HEK293T (cell line): ENCODE measurements around the gene DMC1.

Experiments used
- CTCF ChIA-PET: fragments of 350-600 bp; formaldehyde crosslinking; extraction: SDS; loops from one replicate; lab custom pipeline; 2021; ENCODE audit warnings: antibody characterized with exemption, inconsistent platforms; lab: Yijun Ruan, JAX
- POLR2A ChIA-PET: fragments of 350-600 bp; formaldehyde crosslinking; extraction: SDS; loops from one replicate; lab custom pipeline; 2020; ENCODE audit warnings: antibody characterized with exemption, inconsistent platforms; lab: Yijun Ruan, JAX
- DNase-seq: peaks from one replicate; pipeline ENCODE4 v3.0.0; 2012; ENCODE audit warnings: mixed read lengths; ENCODE audit errors: extremely low spot score
- ARNT ChIP-seq: fragments of 450-650 bp; IDR thresholded peaks from 2 replicates; pipeline ENCODE4 v1.6.1; 2017; ENCODE audit warnings: mild to moderate bottlenecking
- BHLHE40 ChIP-seq: fragments of 450-650 bp; IDR thresholded peaks from 2 replicates; pipeline ENCODE4 v1.6.1; 2016; ENCODE audit warnings: mild to moderate bottlenecking, moderate library complexity, borderline replicate concordance
- CTBP1 ChIP-seq: fragments of 450-650 bp; IDR thresholded peaks from 2 replicates; pipeline ENCODE4 v1.6.1; 2016; ENCODE audit warnings: borderline replicate concordance
- ELF4 ChIP-seq: fragments of 450-650 bp; IDR thresholded peaks from 2 replicates; pipeline ENCODE4 v1.6.1; 2017; ENCODE audit warnings: antibody characterized with exemption
- FOXA1 ChIP-seq: fragments of 450-650 bp; IDR thresholded peaks from 2 replicates; pipeline ENCODE4 v1.6.1; 2016; ENCODE audit warnings: mild to moderate bottlenecking
- FOXK2 ChIP-seq: fragments of 450-650 bp; IDR thresholded peaks from 2 replicates; pipeline ENCODE4 v1.6.1; 2016; ENCODE audit warnings: mild to moderate bottlenecking
- FOXM1 ChIP-seq: fragments of 450-650 bp; IDR thresholded peaks from 2 replicates; pipeline ENCODE4 v1.6.1; 2017; ENCODE audit warnings: mild to moderate bottlenecking, borderline replicate concordance
- HDGF ChIP-seq: fragments of 450-650 bp; IDR thresholded peaks from 2 replicates; pipeline ENCODE4 v1.6.1; 2017; ENCODE audit warnings: antibody characterized with exemption, borderline replicate concordance
- L3MBTL2 ChIP-seq: fragments of 450-650 bp; conservative IDR thresholded peaks from 2 replicates; pipeline ENCODE4 v1.6.1; 2016; ENCODE audit warnings: mild to moderate bottlenecking
- LEF1 ChIP-seq: fragments of 450-650 bp; IDR thresholded peaks from 2 replicates; pipeline ENCODE4 v1.6.1; 2017; ENCODE audit warnings: mild to moderate bottlenecking, borderline replicate concordance
- NFRKB ChIP-seq: fragments of 450-650 bp; IDR thresholded peaks from 2 replicates; pipeline ENCODE4 v1.6.1; 2016; ENCODE audit warnings: mild to moderate bottlenecking, moderate library complexity
- SP1 ChIP-seq: fragments of 450-650 bp; IDR thresholded peaks from 2 replicates; pipeline ENCODE4 v1.6.1; 2017
- SUZ12 ChIP-seq: fragments of 450-650 bp; IDR thresholded peaks from 2 replicates; pipeline ENCODE4 v1.6.1; 2016; ENCODE audit warnings: mild to moderate bottlenecking
- TARDBP ChIP-seq: fragments of 450-650 bp; IDR thresholded peaks from 2 replicates; pipeline ENCODE4 v1.6.1; 2016
- ZNF384 ChIP-seq: fragments of 450-650 bp; IDR thresholded peaks from 2 replicates; pipeline ENCODE4 v1.6.1; 2016
- TF ChIP-seq, protein P1 (sequence below): fragments of 450-650 bp; IDR thresholded peaks from 2 replicates; pipeline ENCODE4 v1.6.1; 2016

The DMC1 gene

DNA sequence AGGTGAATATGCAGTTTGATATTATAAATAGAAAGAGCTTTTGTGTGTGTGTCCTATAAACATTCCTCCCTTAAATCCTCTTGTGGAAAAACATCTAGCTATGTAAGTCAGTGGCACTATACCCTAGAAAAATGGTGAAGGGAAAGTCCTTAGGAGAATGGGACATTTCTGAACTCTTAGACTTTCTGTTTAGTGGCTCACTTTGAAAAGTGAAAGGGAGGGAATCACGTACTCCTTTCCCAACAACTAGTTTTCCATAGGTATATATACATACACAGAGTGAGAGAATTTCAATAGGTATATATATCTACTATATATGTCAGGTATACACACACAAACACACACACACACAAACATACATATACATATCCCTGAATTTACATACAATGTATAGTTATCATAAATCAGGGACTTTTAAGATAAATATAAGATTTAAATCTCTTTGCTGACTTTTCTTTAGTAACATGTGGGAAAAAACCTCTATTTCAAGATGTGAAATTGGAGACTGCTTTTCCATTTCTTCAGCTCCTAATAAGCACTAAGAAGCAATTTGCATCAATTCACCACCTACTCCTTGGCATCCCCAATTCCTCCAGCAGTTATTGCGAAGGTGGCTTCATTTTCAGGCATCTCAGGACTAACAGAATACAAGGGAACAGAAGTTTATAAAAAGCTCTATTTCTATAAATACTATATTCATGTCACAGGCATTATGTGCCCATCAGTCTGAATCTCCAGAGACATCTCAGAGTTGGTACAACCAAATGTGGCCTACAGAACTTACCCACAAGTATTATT, 50.3 kb downstream of the DMC1 start:
- TF ChIP-seq NFRKB = no peak
- no peak for TF ChIP-seq SP1
- TF ChIP-seq BHLHE40 = no peak
- TF ChIP-seq CTBP1 = no peak
- TF ChIP-seq FOXM1 = no peak
- no peak for TF ChIP-seq L3MBTL2
- TF ChIP-seq TARDBP = no peak
- TF ChIP-seq ELF4 = no peak
- TF ChIP-seq, protein P1, sequence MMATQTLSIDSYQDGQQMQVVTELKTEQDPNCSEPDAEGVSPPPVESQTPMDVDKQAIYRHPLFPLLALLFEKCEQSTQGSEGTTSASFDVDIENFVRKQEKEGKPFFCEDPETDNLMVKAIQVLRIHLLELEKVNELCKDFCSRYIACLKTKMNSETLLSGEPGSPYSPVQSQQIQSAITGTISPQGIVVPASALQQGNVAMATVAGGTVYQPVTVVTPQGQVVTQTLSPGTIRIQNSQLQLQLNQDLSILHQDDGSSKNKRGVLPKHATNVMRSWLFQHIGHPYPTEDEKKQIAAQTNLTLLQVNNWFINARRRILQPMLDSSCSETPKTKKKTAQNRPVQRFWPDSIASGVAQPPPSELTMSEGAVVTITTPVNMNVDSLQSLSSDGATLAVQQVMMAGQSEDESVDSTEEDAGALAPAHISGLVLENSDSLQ = no peak
- no peak for TF ChIP-seq HDGF
- TF ChIP-seq SUZ12 = no peak
- TF ChIP-seq FOXA1 = no peak
- no peak for TF ChIP-seq FOXK2
- TF ChIP-seq LEF1 = no peak
- DNase-seq = no peak
- ChIA-PET POLR2A (no interaction called here), CTCF (no interaction called here)

DNA sequence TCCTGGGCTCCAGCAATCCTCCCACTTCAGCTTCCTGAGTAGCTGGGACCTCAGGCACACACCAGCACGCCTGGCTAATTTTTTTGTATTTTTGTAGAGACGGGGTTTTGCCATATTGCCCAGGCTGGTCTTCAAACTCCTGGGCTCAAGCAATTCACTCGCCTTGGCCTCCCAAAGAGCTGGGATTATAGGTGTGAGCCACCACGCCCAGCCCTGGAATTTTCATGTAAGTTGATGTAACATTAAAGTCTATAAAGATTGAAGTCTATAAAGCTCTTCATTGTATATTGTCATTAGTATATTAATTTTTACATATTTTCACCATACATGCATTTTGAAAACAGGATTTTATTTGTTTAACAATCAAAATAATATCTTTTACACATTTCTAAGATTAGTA, 51.4 kb downstream of the DMC1 start:
- POLR2A ChIA-PET = no interaction called here
- DNase-seq = no peak
- CTCF ChIA-PET = no interaction called here
- no peak for TF ChIP-seq HDGF
- no peak for TF ChIP-seq ZNF384
- TF ChIP-seq LEF1 = no peak
- TF ChIP-seq BHLHE40 = no peak
- TF ChIP-seq FOXK2 = no peak
- TF ChIP-seq, protein P1 = no peak
- TF ChIP-seq FOXA1 = no peak
- TF ChIP-seq FOXM1 = no peak
- TF ChIP-seq TARDBP = no peak
- no peak for TF ChIP-seq SUZ12
- no peak for TF ChIP-seq ELF4
- TF ChIP-seq ARNT = no peak
- TF ChIP-seq L3MBTL2 = no peak
- no peak for TF ChIP-seq SP1
- TF ChIP-seq CTBP1 = no peak
- TF ChIP-seq NFRKB = no peak

DNA sequence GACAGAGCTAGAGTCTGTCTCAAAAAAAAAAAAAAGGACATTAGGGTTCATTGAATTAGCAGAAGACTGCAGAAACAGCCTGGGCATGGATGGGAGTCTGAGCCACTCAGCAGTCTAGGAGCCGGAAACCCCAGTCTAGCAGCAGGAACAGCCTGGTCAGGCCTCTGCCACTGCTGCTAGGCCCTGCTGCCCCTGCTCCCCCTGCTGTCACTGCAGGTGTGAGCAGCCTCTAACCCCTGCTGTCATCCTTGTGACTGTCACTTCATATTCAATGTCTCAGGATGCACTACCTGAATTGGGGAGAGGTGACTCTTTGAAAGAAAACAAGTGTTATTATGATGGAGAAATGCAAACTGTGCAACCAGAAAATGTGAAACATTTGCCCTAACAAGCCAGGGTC, 56.9 kb downstream of the DMC1 start:
- DNase-seq = peak; percentile 45
- CTCF ChIA-PET = interaction anchor here (0.7 kb wide), 1 partner anchor 11 kb away, joined by 3 read pairs; no protein-coding TSS in a partner anchor
- POLR2A ChIA-PET = no interaction called here
- TF ChIP-seq NFRKB (no peak), LEF1 (no peak), FOXA1 (no peak), BHLHE40 (no peak), ARNT (no peak), FOXM1 (no peak), L3MBTL2 (no peak), SP1 (no peak), FOXK2 (no peak), SUZ12 (no peak), CTBP1 (no peak), HDGF (no peak), ZNF384 (no peak), ELF4 (no peak), TARDBP (no peak)
- TF ChIP-seq, protein P1 = no peak

DNA sequence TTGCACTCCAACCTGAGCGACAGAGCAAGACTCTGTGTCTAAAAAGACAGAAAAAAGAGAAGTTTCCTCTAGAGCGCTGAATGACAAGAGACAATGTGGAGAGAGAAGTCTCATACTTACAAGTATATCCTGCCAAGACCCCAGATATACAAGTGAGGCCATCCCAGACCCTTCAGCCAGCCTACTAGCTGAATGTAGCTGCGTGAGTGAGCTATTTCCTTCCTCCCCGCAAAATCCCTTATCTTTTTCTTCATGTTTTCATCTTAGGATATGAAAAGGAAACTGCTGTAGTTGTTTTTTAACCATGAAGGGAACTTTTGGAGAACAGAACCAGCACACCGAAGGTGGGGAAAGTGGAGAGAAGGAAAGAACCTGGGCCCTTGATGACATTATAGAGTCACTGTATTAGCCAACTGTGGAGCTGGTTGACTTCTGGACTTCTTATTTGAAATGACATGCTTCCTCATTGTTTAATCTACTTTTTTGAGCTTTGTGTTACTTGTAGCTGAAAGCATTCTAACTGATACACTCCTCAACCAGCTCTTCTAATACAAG, 59.5 kb downstream of the DMC1 start:
- no peak for DNase-seq
- POLR2A ChIA-PET = interaction anchor here (0.5 to 1.1 kb wide), 3 partner anchors 13 to 60 kb away, joined by 3 read pairs; partner anchors contain the start of gene DMC1

DNA sequence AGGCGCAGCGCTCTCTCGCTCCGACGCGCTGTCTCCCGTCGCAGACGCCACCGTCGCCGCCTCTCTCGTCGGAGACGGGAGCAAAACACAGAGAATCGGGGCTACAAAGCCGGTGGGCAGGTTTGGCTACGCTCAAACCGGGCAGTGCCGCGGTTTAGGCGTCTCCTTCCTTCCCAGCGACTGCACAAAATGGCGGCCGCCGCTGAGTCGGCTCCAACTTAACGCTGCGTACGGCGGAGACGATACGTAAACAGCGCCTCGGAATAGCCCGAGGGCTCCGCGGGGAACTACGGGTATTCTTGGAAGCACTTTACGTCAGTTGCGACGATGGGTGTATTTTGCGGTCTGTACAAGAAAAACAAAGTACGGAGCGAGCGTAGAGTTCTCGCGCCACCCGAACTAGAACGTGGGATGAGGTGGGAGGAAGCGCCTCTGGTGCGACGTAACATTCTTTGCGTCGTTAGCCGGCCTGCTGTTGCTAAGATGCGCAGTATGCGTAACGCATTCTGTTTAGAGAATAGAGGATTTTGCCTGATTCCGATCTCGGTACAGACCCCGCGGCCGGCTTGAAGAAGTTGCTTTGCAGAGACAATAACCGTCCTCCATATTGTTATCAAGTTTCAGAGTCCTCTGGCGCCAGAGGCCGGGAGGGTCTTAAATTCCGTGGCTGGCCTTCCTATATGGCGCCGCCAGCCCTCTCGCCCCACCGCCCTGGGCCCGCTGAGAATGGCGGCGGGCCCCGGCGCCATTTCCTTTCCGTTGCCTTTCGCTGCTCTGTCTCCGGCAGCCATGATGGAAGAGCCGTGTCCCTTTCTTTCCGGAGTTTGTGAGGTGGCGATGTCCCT, 63.6 kb downstream of the DMC1 start, which contains the start of gene DDX17:
DDX17 (minus strand) TSS at position 194 of the 845 bp plus-strand sequence.
- DNase-seq = peak; percentile 95
- CTCF ChIA-PET = no interaction called here
- TF ChIP-seq ELF4 = peak; percentile 43; the same call in 1 of the 2 replicates
- TF ChIP-seq, protein P1 = no peak
- no peak for TF ChIP-seq ARNT
- no peak for TF ChIP-seq FOXA1
- no peak for TF ChIP-seq LEF1
- TF ChIP-seq CTBP1 = no peak
- TF ChIP-seq SP1 = no peak
- TF ChIP-seq L3MBTL2 = no peak
- no peak for TF ChIP-seq ZNF384
- TF ChIP-seq TARDBP = no peak
- no peak; the same call in 1 of the 2 replicates for TF ChIP-seq FOXK2
- TF ChIP-seq BHLHE40 = no peak
- peak; percentile 99 for TF ChIP-seq NFRKB
- no peak for TF ChIP-seq FOXM1
- no peak for TF ChIP-seq SUZ12
- POLR2A ChIA-PET = interaction anchor here (0.6 to 1.6 kb wide), 8 partner anchors 10 to 596 kb away, joined by 3 to 5 read pairs (median 3); no protein-coding TSS in a partner anchor

More for the DNA sequence above, 59.5 kb downstream of the DMC1 start:
- CTCF ChIA-PET = interaction anchor here (1.2 kb wide), 1 partner anchor 12 kb away, joined by 4 read pairs; no protein-coding TSS in a partner anchor
- no peak for TF ChIP-seq BHLHE40
- TF ChIP-seq FOXA1 = no peak
